Caco-2 (cell line): ENCODE data around the gene LSM8. TPM values are rescaled to one million over a fixed set of nuclear protein-coding genes. Genes with fewer than 3 reads are reported as not detected.

Experiments used
- BruUV-seq: library from RNA; stranded (reverse); fragments of 400-500 nt; replicated peaks from 2 replicates; lab custom pipeline; 2021; lab: Mats Ljungman, UMichigan
- CTCF ChIA-PET: fragments of 300-600 bp; sonication (Branson Sonifier 250); formaldehyde crosslinking; loops from one replicate; lab custom pipeline; 2022; ENCODE audit warnings: antibody characterized with exemption; lab: Charles Lee
- POLR2A ChIA-PET: fragments of 300-600 bp; sonication (Branson Sonifier 250); formaldehyde crosslinking; loops from one replicate; lab custom pipeline; 2022; ENCODE audit warnings: antibody characterized with exemption; lab: Charles Lee
- DNase-seq, 2 experiments: peaks; one replicate each; pipeline versions ENCODE4 v3.0.0 to v3.0.0-alpha.2; 2020 to 2022
- H3K27me3 ChIP-seq: replicated peaks from 2 replicates; pipeline ENCODE4 v1.6.0; 2011; ENCODE audit warnings: low read length; ENCODE audit not compliant: control insufficient read depth, insufficient read depth
- H3K36me3 ChIP-seq: 2 replicates; pipeline ENCODE4 v1.5.1; 2011; ENCODE audit warnings: low read length; ENCODE audit not compliant: control insufficient read depth, insufficient read depth
- H3K4me1 ChIP-seq: fragments of 250-450 bp; sonication (Bioruptor Pico); 2 replicates; pipeline ENCODE4 v1.5.1; 2020; ENCODE audit warnings: mild to moderate bottlenecking
- H3K4me3 ChIP-seq: 2 replicates; pipeline ENCODE4 v1.5.1; 2011; ENCODE audit warnings: low read depth, mild to moderate bottlenecking, control low read depth, low read length
- H3K9me3 ChIP-seq: fragments of 250-450 bp; sonication (Bioruptor Pico); 2 replicates; pipeline ENCODE4 v1.5.1; 2020; ENCODE audit warnings: mild to moderate bottlenecking, moderate library complexity
- H3K27ac Mint-ChIP-seq: one replicate; pipeline ENCODE4 v1.8.0; 2022; ENCODE audit warnings: mixed read lengths; ENCODE audit not compliant: unreplicated experiment
- H3K27me3 Mint-ChIP-seq: one replicate; pipeline ENCODE4 v1.8.0; 2022; ENCODE audit warnings: mixed read lengths; ENCODE audit not compliant: insufficient read depth, unreplicated experiment
- H3K36me3 Mint-ChIP-seq: one replicate; pipeline ENCODE4 v1.8.0; 2022; ENCODE audit warnings: mild to moderate bottlenecking, mixed read lengths; ENCODE audit not compliant: insufficient read depth, unreplicated experiment
- H3K4me1 Mint-ChIP-seq: one replicate; pipeline ENCODE4 v1.8.0; 2022; ENCODE audit warnings: low read depth, mixed read lengths; ENCODE audit not compliant: unreplicated experiment
- H3K4me3 Mint-ChIP-seq: one replicate; pipeline ENCODE4 v1.8.0; 2022; ENCODE audit warnings: mild to moderate bottlenecking, moderate library complexity, mixed read lengths; ENCODE audit not compliant: unreplicated experiment
- H3K9me3 Mint-ChIP-seq: one replicate; pipeline ENCODE4 v1.8.0; 2022; ENCODE audit warnings: mixed read lengths; ENCODE audit not compliant: unreplicated experiment
- intact Hi-C: fragments of 100-400 bp; cut with micrococcal nuclease; formaldehyde crosslinking; loops from one replicate; pipeline ENCODE4 v1.10.0; 2022; ENCODE audit not compliant: unreplicated experiment
- total RNA-seq: library from RNA; stranded (reverse); gene quantifications from 2 replicates; pipeline ENCODE4 v1.2.3, GENCODE V29; 2022
- TF ChIP-seq, protein P1 (sequence below), 2 experiments: fragments of 200-600 bp in 1 of 2; IDR thresholded peaks; 1 replicate in 1 of 2; 2 replicates in 1 of 2; pipeline versions ENCODE4 v1.5.1 to v1.8.0; 2011 to 2022; ENCODE audit warnings: antibody characterized with exemption in 1 of 2, control low read depth in 1 of 2, inconsistent platforms in 1 of 2, low read depth in 1 of 2, low read length in 1 of 2, mild to moderate bottlenecking in 1 of 2, moderate library complexity in 1 of 2; ENCODE audit not compliant: insufficient read depth in 1 of 2, severe bottlenecking in 1 of 2, unreplicated experiment in 1 of 2

The LSM8 gene
- total RNA-seq, 1 experiment from 2014 or later: 50.4 TPM

GRCh38 chr7:118142012-118142411, 42.0 kb upstream of the LSM8 start:
- H3K27me3 ChIP-seq: no peaks in the 10 kb centered on the region
- no TSS peak for BruUV-seq
- H3K4me1 ChIP-seq: no peaks in the 10 kb centered on the region
- H3K4me3 Mint-ChIP-seq: no peak overlapping the region
- no peak overlapping the region for H3K4me3 ChIP-seq
- no peak overlapping the region for H3K27ac Mint-ChIP-seq
- H3K9me3 ChIP-seq: no peaks in the 10 kb centered on the region
- no peaks in the 10 kb centered on the region for H3K9me3 Mint-ChIP-seq
- intact Hi-C loops: no loop called here
- H3K4me1 Mint-ChIP-seq: no peaks in the 10 kb centered on the region
- ChIA-PET CTCF (no interaction called here), POLR2A (no interaction called here)
- DNase-seq: no peak
- TF ChIP-seq, protein P1, sequence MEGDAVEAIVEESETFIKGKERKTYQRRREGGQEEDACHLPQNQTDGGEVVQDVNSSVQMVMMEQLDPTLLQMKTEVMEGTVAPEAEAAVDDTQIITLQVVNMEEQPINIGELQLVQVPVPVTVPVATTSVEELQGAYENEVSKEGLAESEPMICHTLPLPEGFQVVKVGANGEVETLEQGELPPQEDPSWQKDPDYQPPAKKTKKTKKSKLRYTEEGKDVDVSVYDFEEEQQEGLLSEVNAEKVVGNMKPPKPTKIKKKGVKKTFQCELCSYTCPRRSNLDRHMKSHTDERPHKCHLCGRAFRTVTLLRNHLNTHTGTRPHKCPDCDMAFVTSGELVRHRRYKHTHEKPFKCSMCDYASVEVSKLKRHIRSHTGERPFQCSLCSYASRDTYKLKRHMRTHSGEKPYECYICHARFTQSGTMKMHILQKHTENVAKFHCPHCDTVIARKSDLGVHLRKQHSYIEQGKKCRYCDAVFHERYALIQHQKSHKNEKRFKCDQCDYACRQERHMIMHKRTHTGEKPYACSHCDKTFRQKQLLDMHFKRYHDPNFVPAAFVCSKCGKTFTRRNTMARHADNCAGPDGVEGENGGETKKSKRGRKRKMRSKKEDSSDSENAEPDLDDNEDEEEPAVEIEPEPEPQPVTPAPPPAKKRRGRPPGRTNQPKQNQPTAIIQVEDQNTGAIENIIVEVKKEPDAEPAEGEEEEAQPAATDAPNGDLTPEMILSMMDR (IDR thresholded peaks at IDR 0.05; ENCODE audit: insufficient read depth in 1 of 2, low read depth in 1 of 2, low read length in 1 of 2, severe bottlenecking in 1 of 2, unreplicated experiment in 1 of 2): no peak
- no peaks in the 10 kb centered on the region for H3K36me3 ChIP-seq
- no peaks in the 10 kb centered on the region for H3K36me3 Mint-ChIP-seq
- H3K27me3 Mint-ChIP-seq: peaks cover 11% of the 10 kb centered on the region

DNA sequence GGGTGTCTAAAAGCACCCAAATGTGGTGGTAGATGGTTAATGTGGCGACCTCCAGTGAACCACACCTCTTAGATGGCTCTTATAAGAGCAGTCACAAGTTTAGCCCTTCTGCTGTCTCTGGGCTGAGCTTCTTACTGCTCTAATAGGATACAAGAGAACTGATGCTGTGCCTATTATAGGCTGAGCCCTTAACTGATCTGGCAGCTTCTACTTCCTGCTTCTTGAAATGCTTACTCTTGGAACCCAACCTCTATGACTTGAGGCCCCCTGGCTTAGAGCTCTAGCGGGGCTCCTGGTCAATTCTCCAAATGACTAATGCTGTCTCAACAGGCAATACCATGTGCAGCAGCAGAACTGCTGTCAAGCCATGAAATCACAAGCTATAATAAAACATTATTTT, 35.0 kb upstream of the LSM8 start:
- Histone ChIP-seq H3K36me3 (no peaks in the 10 kb centered on the region), H3K4me3 (no peak overlapping the region), H3K27me3 (no peaks in the 10 kb centered on the region), H3K9me3 (no peaks in the 10 kb centered on the region), H3K4me1 (no peaks in the 10 kb centered on the region)
- no peaks in the 10 kb centered on the region for H3K36me3 Mint-ChIP-seq
- no peak overlapping the region for H3K4me3 Mint-ChIP-seq
- intact Hi-C loops: no loop called here
- H3K9me3 Mint-ChIP-seq: no peaks in the 10 kb centered on the region
- TF ChIP-seq, protein P1 (IDR thresholded peaks at IDR 0.05; ENCODE audit: insufficient read depth in 1 of 2, low read depth in 1 of 2, low read length in 1 of 2, severe bottlenecking in 1 of 2, unreplicated experiment in 1 of 2): no peak
- H3K27ac Mint-ChIP-seq: no peak overlapping the region
- H3K4me1 Mint-ChIP-seq: no peaks in the 10 kb centered on the region
- no TSS peak for BruUV-seq
- POLR2A ChIA-PET: interaction anchor here (0.6 kb wide), 1 partner anchor 42 kb away, joined by 3 read pairs; no protein-coding TSS in a partner anchor
- H3K27me3 Mint-ChIP-seq: peaks cover 17% of the 10 kb centered on the region
- CTCF ChIA-PET: no interaction called here
- DNase-seq: no peak

- Mint-ChIP-seq H3K36me3 (no peaks in the 10 kb centered on the region), H3K4me1 (no peaks in the 10 kb centered on the region), H3K27me3 (peaks cover 17% of the 10 kb centered on the region), H3K4me3 (no peak overlapping the region), H3K9me3 (no peaks in the 10 kb centered on the region), H3K27ac (no peak overlapping the region)
- H3K9me3 ChIP-seq: no peaks in the 10 kb centered on the region
- no peak for DNase-seq
- H3K36me3 ChIP-seq: no peaks in the 10 kb centered on the region
- ChIA-PET CTCF (no interaction called here), POLR2A (no interaction called here)
- BruUV-seq: no TSS peak
- H3K4me1 ChIP-seq: no peaks in the 10 kb centered on the region
- H3K4me3 ChIP-seq: no peak overlapping the region
- intact Hi-C loops: no loop called here
- H3K27me3 ChIP-seq: no peaks in the 10 kb centered on the region
- TF ChIP-seq, protein P1 (IDR thresholded peaks at IDR 0.05; ENCODE audit: insufficient read depth in 1 of 2, low read depth in 1 of 2, low read length in 1 of 2, severe bottlenecking in 1 of 2, unreplicated experiment in 1 of 2): no peak
Observed at GRCh38 chr7:118149394-118149793, 34.6 kb upstream of the LSM8 start.
